B cell (primary cell): ENCODE results near the gene BSND. TPM values are rescaled to one million over a fixed set of nuclear protein-coding genes. Genes with fewer than 3 reads are reported as not detected.

ENCODE experiments used
- ATAC-seq: fragments of 200-7000 bp; cut with Tn5 transposase; one replicate; pipeline ENCODE4 v1.10.0; 2021; ENCODE audit warnings: low read depth, mild to moderate bottlenecking, moderate number of reproducible peaks, moderate library complexity
- CTCF ChIA-PET: fragments of 350-600 bp; sonication (Branson Sonifier 250); formaldehyde crosslinking; loops from one replicate; lab custom pipeline; 2021; ENCODE audit warnings: antibody characterized with exemption, inconsistent platforms; lab: Charles Lee
- POLR2A ChIA-PET: fragments of 350-600 bp; sonication (Branson Sonifier 250); formaldehyde crosslinking; loops from one replicate; lab custom pipeline; 2021; ENCODE audit warnings: antibody characterized with exemption; lab: Charles Lee
- DNase-seq: peaks from one replicate; pipeline ENCODE4 v3.0.0; 2013
- H2AFZ ChIP-seq: 2 replicates; pipeline ENCODE4 v1.6.1; 2012; ENCODE audit warnings: mild to moderate bottlenecking, low read depth, low read length; ENCODE audit not compliant: insufficient read depth, poor library complexity, severe bottlenecking
- H3K27ac ChIP-seq, 2 donors: 1 replicate in 1 of 2; 2 replicates in 1 of 2; pipeline ENCODE4 v1.5.1; 2012 to 2013; ENCODE audit warnings: low read length in 2 of 2, mild to moderate bottlenecking in 2 of 2, moderate library complexity in 1 of 2
- H3K27me3 ChIP-seq, 4 experiments: fragments of 200-600 bp in 1 of 4; sonication (generic) in 1 of 4; replicated peaks in 1 of 4; 1 replicate in 2 of 4; 2 replicates in 2 of 4; pipeline versions ENCODE4 v1.6.1 to v1.7.0; 2013 to 2016; ENCODE audit warnings: low read length in 3 of 4, mild to moderate bottlenecking in 2 of 4, mixed read lengths in 1 of 4, moderate library complexity in 1 of 4; ENCODE audit not compliant: insufficient read depth in 4 of 4, control insufficient read depth in 3 of 4; ENCODE audit errors: control extremely low read depth in 1 of 4
- H3K36me3 ChIP-seq, 2 experiments: replicated peaks in 1 of 2; 1 replicate in 1 of 2; 2 replicates in 1 of 2; pipeline versions ENCODE4 v1.6.1 to v1.7.1; 2013; ENCODE audit warnings: low read length in 1 of 2; ENCODE audit not compliant: insufficient read depth in 2 of 2, control insufficient read depth in 1 of 2; ENCODE audit errors: control extremely low read depth in 1 of 2, extremely low read depth in 1 of 2
- H3K4me1 ChIP-seq, 2 donors: fragments of 200-600 bp in 1 of 2; sonication (generic) in 1 of 2; 1 replicate in 1 of 2; 2 replicates in 1 of 2; pipeline versions ENCODE4 v1.5.1 to v1.6.1; 2013 to 2017; ENCODE audit warnings: low read length in 2 of 2; ENCODE audit not compliant: control insufficient read depth in 2 of 2, insufficient read depth in 2 of 2
- H3K4me2 ChIP-seq: replicated peaks from 2 replicates; pipeline ENCODE3; 2012; ENCODE audit warnings: mild to moderate bottlenecking, low read depth, low read length; ENCODE audit not compliant: poor library complexity, severe bottlenecking
- H3K4me3 ChIP-seq, 5 experiments: fragments of 200-600 bp in 1 of 5; sonication (generic) in 1 of 5; 1 replicate in 3 of 5; 2 replicates in 2 of 5; pipeline versions ENCODE4 v1.5.1 to v1.7.0; 2011 to 2016; ENCODE audit warnings: low read length in 4 of 5, mild to moderate bottlenecking in 4 of 5, low read depth in 2 of 5, control low read depth in 1 of 5, moderate library complexity in 1 of 5; ENCODE audit not compliant: insufficient read depth in 1 of 5; ENCODE audit errors: control extremely low read depth in 1 of 5, extremely low read depth in 1 of 5
- H3K79me2 ChIP-seq: fragments of 200-600 bp; sonication (generic); one replicate; pipeline ENCODE4 v1.6.0; 2016; ENCODE audit warnings: low read length; ENCODE audit not compliant: control insufficient read depth, insufficient read depth
- H3K9ac ChIP-seq: fragments of 200-600 bp; sonication (generic); 2 replicates; pipeline ENCODE4 v1.6.1; 2017; ENCODE audit warnings: mild to moderate bottlenecking, low read length, moderate library complexity
- H3K9me3 ChIP-seq, 3 donors: one replicate each; pipeline versions ENCODE4 v1.6.1 to v1.7.1; 2013; ENCODE audit warnings: low read length in 2 of 3; ENCODE audit not compliant: control insufficient read depth in 2 of 3, insufficient read depth in 1 of 3; ENCODE audit errors: control extremely low read depth in 1 of 3
- H4K20me1 ChIP-seq: 2 replicates; pipeline ENCODE4 v1.6.0; 2012; ENCODE audit warnings: mild to moderate bottlenecking, low read length; ENCODE audit not compliant: insufficient read depth, control insufficient read depth, poor library complexity, severe bottlenecking
- H3K27ac Mint-ChIP-seq: one replicate; pipeline ENCODE4 v1.8.0; 2021; ENCODE audit warnings: mixed read lengths
- H3K27me3 Mint-ChIP-seq: one replicate; pipeline ENCODE4 v1.8.0; 2021; ENCODE audit warnings: mixed read lengths
- H3K4me1 Mint-ChIP-seq: one replicate; pipeline ENCODE4 v1.8.0; 2021; ENCODE audit warnings: mixed read lengths
- H3K4me3 Mint-ChIP-seq: one replicate; pipeline ENCODE4 v1.8.0; 2021; ENCODE audit warnings: mixed read lengths
- H3K9me3 Mint-ChIP-seq: one replicate; pipeline ENCODE4 v1.8.0; 2022; ENCODE audit warnings: mixed read lengths; ENCODE audit not compliant: insufficient read depth
- CTCF ChIP-seq: fragments of 200-600 bp; IDR thresholded peaks from one replicate; pipeline ENCODE4 v1.8.0; 2022; ENCODE audit warnings: antibody characterized with exemption, mild to moderate bottlenecking
- EZH2 ChIP-seq: IDR thresholded peaks from 2 replicates; pipeline ENCODE4 v1.6.1; 2012; ENCODE audit warnings: borderline replicate concordance, low read depth, mild to moderate bottlenecking, moderate library complexity, low read length; ENCODE audit not compliant: insufficient read depth, poor library complexity, severe bottlenecking
- WGBS: methylation state at CpG from one replicate; pipeline ENCODE4 v1.1.5; 2013; ENCODE audit warnings: missing lambda C conversion rate; ENCODE audit not compliant: insufficient coverage; 5-methylcytosine and 5-hydroxymethylcytosine counted together
- intact Hi-C: fragments of 100-400 bp; cut with micrococcal nuclease; formaldehyde crosslinking; loops from one replicate; pipeline ENCODE4 v1.10.0; 2022
- polyA plus RNA-seq: library from polyadenylated mRNA; depleted of rRNA; stranded (reverse); fragments of >200 nt; gene quantifications from 2 replicates; pipeline ENCODE4 v1.2.3, GENCODE V29; 2012
- total RNA-seq, 2 donors: library from RNA; stranded (reverse); fragments of 120-200 nt in 1 of 2; gene quantifications; 1 replicate in 1 of 2; 2 replicates in 1 of 2; pipeline versions ENCODE4 v1.2.3 to v1.2.4, GENCODE V29; 2013 to 2022

The BSND gene
- total and polyA plus RNA-seq, 2 donors (not counting 1 experiment from before 2014, with no cell fraction given), result not detected

GRCh38 chr1:54950006-54950368 is 48.7 kb upstream of the BSND start:
- Histone ChIP-seq H3K9ac (no peak overlapping the region), H3K79me2 (no peaks in the 10 kb centered on the region), H3K4me3 (no peak overlapping the region), H3K27ac (no peak overlapping the region), H3K27me3 (peaks cover 0 to 3% (median 0%) of the 10 kb centered on the region in 4 experiments), H3K4me1 (peaks cover 0 to 7% of the 10 kb centered on the region in 2 donors), H2AFZ (no peak overlapping the region), H3K4me2 (no peak overlapping the region), H3K36me3 (no peaks in the 10 kb centered on the region), H4K20me1 (no peaks in the 10 kb centered on the region), H3K9me3 (no peaks in the 10 kb centered on the region)
- 83% methylated on average over 6 of the region's 6 CpGs for WGBS
- no peak overlapping the region for H3K4me3 Mint-ChIP-seq
- ATAC-seq (no peak), DNase-seq (no peak)
- intact Hi-C loops, result no loop called here
- H3K27me3 Mint-ChIP-seq, result peaks cover 27% of the 10 kb centered on the region
- peaks cover 2% of the 10 kb centered on the region for H3K9me3 Mint-ChIP-seq
- no peak overlapping the region for H3K27ac Mint-ChIP-seq
- POLR2A ChIA-PET, result no interaction called here
- CTCF ChIA-PET, result interaction anchor here (0.7 to 3.1 kb wide), 6 partner anchors 9 to 72 kb away, joined by 3 to 13 read pairs (median 6); partner anchors contain the start of gene BSND
- TF ChIP-seq EZH2, result no peak
- TF ChIP-seq CTCF, result no peak
- peaks cover 3% of the 10 kb centered on the region for H3K4me1 Mint-ChIP-seq

- CTCF ChIA-PET, result interaction anchor here (0.7 to 3.1 kb wide), 8 partner anchors 8 to 71 kb away, joined by 3 to 13 read pairs (median 4); partner anchors contain the start of gene BSND
- intact Hi-C loops, result no loop called here
- Mint-ChIP-seq H3K27me3 (peaks cover 28% of the 10 kb centered on the region), H3K9me3 (peaks cover 2% of the 10 kb centered on the region), H3K4me3 (no peak overlapping the region), H3K27ac (no peak overlapping the region), H3K4me1 (no peaks in the 10 kb centered on the region)
- Histone ChIP-seq H3K27me3 (peaks cover 0 to 3% (median 0%) of the 10 kb centered on the region in 4 experiments), H2AFZ (peak overlapping the region; percentile 60), H4K20me1 (no peaks in the 10 kb centered on the region), H3K36me3 (no peaks in the 10 kb centered on the region), H3K9ac (no peak overlapping the region), H3K4me1 (peaks cover 0 to 3% of the 10 kb centered on the region in 2 donors), H3K9me3 (no peaks in the 10 kb centered on the region), H3K4me3 (no peak overlapping the region), H3K4me2 (peak overlapping the region; percentile 37), H3K27ac (no peak overlapping the region), H3K79me2 (no peaks in the 10 kb centered on the region)
- POLR2A ChIA-PET, result no interaction called here
- TF ChIP-seq EZH2, result no peak
- TF ChIP-seq CTCF, result peak; percentile 57
- ATAC-seq (no peak), DNase-seq (peak; percentile 36)
- 43% methylated on average over 22 of the region's 27 CpGs for WGBS
Measured at GRCh38 chr1:54950369-54951163, 48.2 kb upstream of the BSND start.
